HG03354 (cell line): Measurements from ENCODE around the gene SPAAR.
"Not testable (repeated sequence)": the region's sequence is repeated elsewhere in the genome, so short reads cannot be mapped to it uniquely, and the experiment has no call there.

ENCODE experiments used
- ATAC-seq: cut with Tn5 transposase; IDR thresholded peaks from one replicate; pipeline ENCODE4 v1.9.1; 2021; ENCODE audit warnings: mild to moderate bottlenecking; ENCODE audit not compliant: unreplicated experiment, poor library complexity, severe bottlenecking

The SPAAR gene

DNA sequence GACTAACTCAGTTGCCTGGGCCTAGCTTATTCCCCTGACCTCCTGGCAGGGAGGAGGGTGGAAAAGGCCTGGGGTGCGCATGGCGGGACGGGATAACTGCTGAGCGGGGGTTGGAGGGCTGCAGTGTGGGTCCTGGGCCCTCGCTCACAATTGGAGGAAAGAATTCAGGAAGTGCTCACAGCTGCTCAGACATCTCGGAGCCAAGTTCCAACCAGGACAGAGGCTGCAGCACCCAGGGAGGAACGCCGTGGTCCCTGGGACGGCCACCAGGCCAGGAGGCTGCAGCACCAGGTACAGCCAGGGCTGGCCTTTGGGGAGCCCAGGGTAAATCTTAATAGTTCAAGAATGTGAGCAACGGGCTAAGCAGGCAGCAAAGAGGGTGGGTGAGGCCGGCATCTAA, at the start of gene SPAAR:
TSS of gene SPAAR (plus strand) at position 217 of the 400 bp plus-strand sequence. CDS start 974 bp downstream, outside the sequence.
- ATAC-seq: no peak

- no peak for ATAC-seq
These were observed 49.3 kb upstream of the SPAAR start for GRCh38 chr9:35859990-35860339.

DNA sequence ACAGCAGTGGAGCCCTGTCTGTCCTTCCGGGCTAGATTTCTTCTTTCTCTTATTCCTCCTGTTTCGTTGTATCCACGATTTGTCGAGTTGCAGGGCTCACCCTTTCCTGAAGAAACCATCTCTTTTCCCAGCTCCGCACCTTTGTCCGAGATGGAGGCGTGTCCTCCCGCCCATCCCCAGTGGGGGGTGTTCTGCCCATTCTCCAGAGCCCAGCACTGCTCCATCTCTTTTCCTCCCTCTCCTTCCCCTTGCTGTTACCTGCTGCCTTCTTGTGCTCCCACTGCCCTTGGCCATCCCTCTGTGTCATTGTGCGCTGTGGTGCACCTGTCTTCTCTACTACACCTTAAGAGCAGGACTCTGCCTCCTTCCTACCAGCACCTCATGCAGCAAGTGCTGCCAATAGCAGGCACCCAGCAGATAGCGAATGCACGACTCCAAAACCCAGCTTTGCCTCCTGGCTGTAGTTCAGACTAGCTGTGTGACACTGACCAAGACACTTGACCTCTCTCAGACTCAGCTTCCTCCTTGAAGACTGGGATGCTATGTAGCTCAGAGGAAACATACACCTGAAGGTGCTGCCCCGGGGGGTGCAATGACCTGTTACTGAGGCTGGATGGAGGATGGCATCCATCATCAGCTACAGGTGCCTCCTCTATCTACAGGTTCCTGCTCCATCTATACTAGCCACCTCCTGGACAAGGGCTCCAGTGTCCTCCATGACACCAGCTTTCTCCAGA, 48.0 kb upstream of the SPAAR start:
- no peak for ATAC-seq

GRCh38 chr9:35862328-35862727, 47.0 kb upstream of the SPAAR start:
- ATAC-seq: no peak

- ATAC-seq: no peak
These were observed 45.7 kb upstream of the SPAAR start for GRCh38 chr9:35863583-35863982.

GRCh38 chr9:35864695-35865255, 44.5 kb upstream of the SPAAR start:
- ATAC-seq: no peak

GRCh38 chr9:35867538-35867937, 41.8 kb upstream of the SPAAR start:
- ATAC-seq: no peak

GRCh38 chr9:35868933-35869332, 40.4 kb upstream of the SPAAR start:
- no peak for ATAC-seq

- no peak for ATAC-seq
These were observed 39.6 kb upstream of the SPAAR start for GRCh38 chr9:35869621-35870216.

DNA sequence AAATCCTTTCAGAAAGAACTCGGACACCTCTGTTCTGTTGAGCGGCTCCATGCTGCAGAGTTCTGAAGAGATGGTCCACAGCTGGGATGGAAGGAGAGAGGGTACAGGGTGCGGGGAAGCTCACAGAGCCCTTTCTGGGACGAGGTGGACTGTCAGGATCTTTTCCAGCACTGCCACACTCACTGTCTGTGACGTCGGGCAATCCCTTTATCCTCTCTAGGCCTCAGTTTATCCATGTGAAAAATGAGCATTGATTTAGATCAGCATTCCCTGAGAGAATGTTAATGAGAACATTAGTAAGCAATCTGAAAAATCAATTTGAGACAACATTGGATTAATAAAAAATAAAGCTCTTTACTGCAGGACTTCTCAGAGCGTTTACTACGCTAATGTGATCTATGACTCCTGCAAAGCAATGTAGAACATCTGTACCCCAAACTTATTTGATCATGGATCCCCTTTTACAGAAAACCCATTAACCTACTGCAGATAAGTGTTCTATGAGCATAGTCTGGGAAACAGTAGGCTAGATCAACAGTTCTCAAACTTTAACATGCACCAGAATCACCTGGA, 38.9 kb upstream of the SPAAR start, which contains the start of gene OR13J1:
TSS of gene OR13J1 (minus strand) at position 51 of the 573 bp plus-strand sequence. CDS start at position 51, 0 bp downstream.
- no peak for ATAC-seq

DNA sequence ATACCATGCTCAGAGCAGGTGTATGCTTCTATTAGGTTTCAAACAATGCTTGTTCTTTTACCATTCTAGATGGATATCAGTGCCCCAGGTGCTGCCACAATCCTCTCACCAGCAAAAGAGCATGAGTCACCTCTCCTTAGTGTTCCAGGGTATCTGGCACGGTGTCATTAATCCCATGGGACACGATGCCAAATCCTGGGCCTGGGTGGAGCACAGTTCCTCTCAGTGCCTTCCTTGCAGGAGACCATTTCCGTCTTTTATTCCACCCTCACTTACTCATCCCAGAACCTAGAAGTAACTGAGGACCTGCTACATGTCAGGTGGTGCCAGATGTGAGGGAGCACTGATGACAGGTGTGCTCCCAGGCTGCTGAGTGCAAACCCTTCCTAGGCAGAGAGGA, 37.7 kb upstream of the SPAAR start:
- ATAC-seq: no peak

GRCh38 chr9:35872505-35872904, 36.8 kb upstream of the SPAAR start:
- no peak for ATAC-seq

GRCh38 chr9:35882263-35882848, 26.9 kb upstream of the SPAAR start:
- ATAC-seq: no peak

DNA sequence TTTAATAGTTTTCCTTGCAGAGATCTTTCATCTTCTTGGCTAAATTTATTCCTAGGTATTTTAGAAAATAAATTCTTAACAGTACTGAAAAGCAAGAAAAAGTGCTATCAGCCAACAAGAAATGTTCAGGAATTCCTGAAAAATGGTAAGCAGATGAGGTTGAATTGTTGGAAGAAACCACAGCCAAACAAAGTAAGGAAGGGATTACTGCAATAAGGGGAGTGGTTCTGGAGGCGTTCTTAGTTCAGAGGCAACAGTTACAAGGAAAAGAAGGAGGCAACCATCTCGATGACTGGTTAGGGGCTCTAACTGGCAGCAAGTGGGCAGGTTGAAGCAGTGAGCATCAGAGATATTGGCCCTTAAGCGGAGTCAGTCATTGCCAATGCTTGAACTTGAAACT, 26.3 kb upstream of the SPAAR start:
- no peak for ATAC-seq

DNA sequence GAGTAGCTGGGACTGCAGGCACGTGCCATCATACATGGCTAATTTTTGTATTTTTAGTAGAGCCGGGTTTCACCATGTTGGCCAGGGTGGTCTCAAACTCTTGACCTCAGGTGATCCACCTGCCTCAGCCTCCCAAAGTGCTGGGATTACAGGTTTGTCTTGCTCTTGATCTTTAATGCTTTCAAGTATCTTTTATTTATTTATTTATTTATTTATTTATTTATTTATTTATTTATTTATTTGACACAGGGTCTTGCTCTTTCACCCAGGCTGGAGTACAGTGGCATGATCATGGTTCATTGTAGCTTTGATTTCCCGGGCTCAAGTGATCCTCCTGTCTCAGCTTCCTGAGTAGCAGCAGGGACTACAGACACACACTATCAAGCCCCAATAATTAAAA, 24.4 kb upstream of the SPAAR start:
- ATAC-seq: not testable (repeated sequence)

DNA sequence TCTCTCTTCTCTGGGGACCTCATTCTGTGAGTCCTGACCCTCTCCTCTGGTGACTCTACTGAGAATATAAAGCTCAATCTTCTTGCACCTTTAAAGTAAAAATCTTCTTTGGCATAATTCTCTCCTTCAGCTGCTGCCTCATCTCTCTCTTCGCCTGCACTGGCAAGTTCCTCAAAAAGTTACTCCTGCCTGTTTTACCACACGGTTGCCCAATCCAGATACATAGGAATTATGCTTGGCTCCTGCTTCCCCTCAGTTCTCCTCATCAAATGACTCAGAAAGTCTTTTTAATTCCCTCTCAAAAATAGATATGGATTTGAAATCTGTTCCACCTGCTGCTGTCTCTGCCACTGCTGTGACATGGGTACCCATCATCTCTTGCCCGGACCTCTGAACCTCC, 17.6 kb upstream of the SPAAR start:
- ATAC-seq: no peak

DNA sequence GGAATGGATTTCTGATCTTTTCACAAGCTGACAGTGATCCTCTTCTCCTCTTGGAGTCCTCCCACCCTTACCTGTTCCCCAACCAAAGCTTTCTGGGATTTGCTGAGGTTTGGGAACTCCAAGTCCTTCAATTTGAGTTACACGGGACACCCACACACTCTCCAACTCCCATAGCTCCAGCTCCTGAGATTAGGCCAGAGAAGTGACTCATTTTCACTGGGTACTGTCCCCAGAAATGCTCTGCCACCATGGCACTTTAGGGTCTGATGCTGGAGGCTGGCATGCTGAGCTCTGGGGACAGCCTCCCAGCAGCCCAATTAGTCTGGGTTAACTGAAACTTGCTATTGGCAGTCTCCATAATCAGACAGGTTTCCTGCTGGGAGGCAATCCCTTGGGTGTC, 17.2 kb upstream of the SPAAR start:
- ATAC-seq: no peak

- ATAC-seq: no peak
These were observed 12.7 kb upstream of the SPAAR start for GRCh38 chr9:35896570-35896969.

DNA sequence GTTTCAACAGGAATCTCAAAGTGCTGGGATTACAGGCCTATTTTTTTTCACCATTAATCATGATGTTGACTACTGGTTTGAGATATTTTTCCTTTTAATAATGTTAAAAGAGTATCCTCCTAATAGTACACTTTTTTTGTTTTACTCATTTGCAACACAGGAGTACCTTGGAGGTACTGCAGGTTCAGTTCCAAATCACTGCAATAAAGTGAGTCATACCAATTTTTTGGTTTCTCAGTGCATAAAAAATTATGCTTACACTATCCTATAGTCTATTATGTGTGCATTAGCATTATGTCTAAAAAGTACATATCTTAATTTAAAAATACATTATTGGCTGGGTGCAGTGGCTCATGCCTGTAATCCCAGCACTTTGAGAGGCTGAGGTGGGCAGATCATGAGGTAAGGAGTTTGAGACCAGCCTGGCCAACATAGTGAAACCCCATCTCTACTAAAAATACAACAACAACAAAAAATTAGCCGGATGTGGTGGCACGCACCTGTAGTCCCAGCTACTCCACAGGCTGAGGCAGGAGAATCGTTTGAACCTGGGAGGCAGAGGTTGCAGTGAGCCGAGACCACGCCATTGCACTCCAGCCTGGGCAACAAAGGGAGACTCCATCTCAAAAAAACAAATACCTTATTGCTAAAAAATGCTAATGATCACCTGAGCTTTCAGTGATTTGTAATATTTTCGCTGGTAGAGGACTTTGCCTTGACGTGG, 11.8 kb upstream of the SPAAR start:
- ATAC-seq: not testable (repeated sequence)

DNA sequence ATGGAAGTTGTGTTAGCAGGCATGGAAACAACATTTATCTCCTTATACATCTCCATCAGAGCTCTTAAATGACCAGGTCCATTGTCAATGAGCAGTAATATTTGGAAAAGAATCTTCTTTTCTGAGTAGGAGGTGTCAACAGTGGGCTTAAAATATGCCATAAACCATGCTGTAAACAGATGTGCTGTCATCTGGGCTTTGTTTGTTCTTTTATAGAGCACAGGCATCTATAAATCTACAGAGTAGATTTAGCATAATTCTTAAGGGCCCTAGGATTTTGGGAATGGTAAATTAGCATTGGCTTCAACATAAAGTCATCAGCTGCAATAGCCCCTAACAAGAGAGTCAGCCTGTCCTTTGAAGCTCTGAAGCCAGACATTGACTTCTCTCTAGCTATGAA, 11.0 kb upstream of the SPAAR start:
- ATAC-seq: no peak
